Liver (tissue), 9 donors: Measurements from ENCODE around the gene SH3BP5. TPM values are rescaled to one million over a fixed set of nuclear protein-coding genes. Genes with fewer than 3 reads are reported as not detected.

Experiments
- DNase-seq: peaks from one replicate; pipeline ENCODE4 v3.0.0-alpha.2; 2017; ENCODE audit warnings: low spot score
- H3K27ac ChIP-seq, 2 donors: one replicate each; pipeline ENCODE4 v1.7.0; 2013; ENCODE audit warnings: inconsistent platforms in 2 of 2, low read length in 2 of 2, control low read depth in 1 of 2, low read depth in 1 of 2, mild to moderate bottlenecking in 1 of 2
- H3K27me3 ChIP-seq, 4 donors: one replicate each; pipeline versions ENCODE4 v1.6.1 to v1.7.0; 2013; ENCODE audit warnings: low read length in 3 of 4, inconsistent platforms in 1 of 4, mild to moderate bottlenecking in 1 of 4, moderate library complexity in 1 of 4; ENCODE audit not compliant: control insufficient read depth in 4 of 4, insufficient read depth in 4 of 4
- H3K36me3 ChIP-seq, 4 donors: one replicate each; pipeline versions ENCODE4 v1.6.1 to v1.7.0; 2013; ENCODE audit warnings: low read length in 3 of 4, mild to moderate bottlenecking in 3 of 4, low read depth in 1 of 4, moderate library complexity in 1 of 4; ENCODE audit not compliant: control insufficient read depth in 4 of 4, insufficient read depth in 3 of 4
- H3K4me1 ChIP-seq, 4 donors: one replicate each; pipeline versions ENCODE4 v1.6.1 to v1.7.0; 2013; ENCODE audit warnings: low read length in 3 of 4, mild to moderate bottlenecking in 3 of 4, moderate library complexity in 1 of 4; ENCODE audit not compliant: control insufficient read depth in 4 of 4, insufficient read depth in 4 of 4
- H3K4me3 ChIP-seq, 3 donors: one replicate each; pipeline versions ENCODE4 v1.6.1 to v1.7.0; 2013; ENCODE audit warnings: low read length in 3 of 3, control low read depth in 1 of 3, low read depth in 1 of 3, mild to moderate bottlenecking in 1 of 3
- H3K9ac ChIP-seq, 2 donors: one replicate each; pipeline ENCODE4 v1.7.0; 2013; ENCODE audit warnings: low read length in 2 of 2, mild to moderate bottlenecking in 2 of 2, moderate library complexity in 2 of 2, control low read depth in 1 of 2, low read depth in 1 of 2
- H3K9me3 ChIP-seq, 4 donors: one replicate each; pipeline versions ENCODE4 v1.6.1 to v1.7.0; 2013; ENCODE audit warnings: low read length in 3 of 4; ENCODE audit not compliant: control insufficient read depth in 4 of 4
- CTCF ChIP-seq: fragments of 150-350 bp; IDR thresholded peaks from 2 replicates; pipeline ENCODE4 v1.5.1; 2017; ENCODE audit warnings: improper control_type of control experiment, low read depth, low read length; ENCODE audit not compliant: missing input control
- EGR1 ChIP-seq, 2 donors: IDR thresholded peaks; 2 replicates each; pipeline ENCODE4 v1.6.1; 2016 to 2018; ENCODE audit warnings: antibody characterized with exemption in 2 of 2, low read depth in 2 of 2
- HNF4A ChIP-seq, 2 donors: conservative IDR thresholded peaks; 2 replicates each; pipeline ENCODE4 v1.6.1; 2016; ENCODE audit warnings: antibody characterized with exemption in 2 of 2, mild to moderate bottlenecking in 2 of 2
- JUND ChIP-seq, 2 donors: IDR thresholded peaks; 2 replicates each; pipeline ENCODE4 v1.6.1; 2016; ENCODE audit warnings: antibody characterized with exemption in 2 of 2
- NR2F2 ChIP-seq: IDR thresholded peaks from 2 replicates; pipeline ENCODE4 v1.6.1; 2016; ENCODE audit warnings: antibody characterized with exemption
- RAD21 ChIP-seq, 2 donors: IDR thresholded peaks; 2 replicates each; pipeline ENCODE4 v1.6.1; 2016; ENCODE audit warnings: antibody characterized with exemption in 2 of 2, mild to moderate bottlenecking in 2 of 2
- RXRA ChIP-seq, 2 donors: IDR thresholded peaks; 2 replicates each; pipeline ENCODE4 v1.6.1; 2017 to 2018; ENCODE audit warnings: antibody characterized with exemption in 2 of 2, mild to moderate bottlenecking in 1 of 2
- WGBS: extraction: QIAGEN DNeasy Blood & Tissue Kit; methylation state at CpG from one replicate; pipeline ENCODE4 v1.1.7; 2013; 5-methylcytosine and 5-hydroxymethylcytosine counted together
- polyA plus RNA-seq, 2 donors: library from polyadenylated mRNA; stranded (reverse) in 1 of 2; unstranded in 1 of 2; fragments of 200-250 nt in 1 of 2; fragments of >200 nt in 1 of 2; fragmentation: Nextera tagmentation in 1 of 2; extraction: Ambion mirVana in 1 of 2; gene quantifications; one replicate each; pipeline versions ENCODE4 v1.2.1 to v1.2.3, GENCODE V29; 2013 to 2015
- total RNA-seq, 2 donors: library from RNA; depleted of rRNA; stranded (reverse); fragments of >200 nt; gene quantifications; one replicate each; pipeline ENCODE4 v1.2.3, GENCODE V29; 2014
- TF ChIP-seq, protein P1 (sequence below): IDR thresholded peaks from 2 replicates; pipeline ENCODE4 v1.6.1; 2016; ENCODE audit warnings: antibody characterized with exemption
- donor health status: healthy.
- donor health status: healthy.
- donor health status: healthy.
- donor health status: healthy.
- donor health status: healthy.

SH3BP5 gene
- total and polyA plus RNA-seq, 4 donors = 3.5 to 17.9 (median 11.8) TPM

GRCh38 chr3:15271785-15272381 lies 60.5 kb downstream of the SH3BP5 start:
- DNase-seq = no peak
- TF ChIP-seq RAD21 (IDR thresholded peaks at IDR 0.05) = peak in 1 of 2 donors; percentile 9
- no peak for TF ChIP-seq RXRA (IDR thresholded peaks at IDR 0.05)
- H3K36me3 ChIP-seq = no peaks in the 10 kb centered on the region
- H3K27me3 ChIP-seq = no peaks in the 10 kb centered on the region
- H3K9ac ChIP-seq = no peak overlapping the region
- WGBS = 77% methylated on average over 14 of the region's 14 CpGs
- peak overlapping the region; percentile 8 to 64 for H3K27ac ChIP-seq
- H3K9me3 ChIP-seq = no peaks in the 10 kb centered on the region
- no peak overlapping the region for H3K4me3 ChIP-seq
- H3K4me1 ChIP-seq = peaks cover 0 to 8% (median 2%) of the 10 kb centered on the region in 4 donors

- Histone ChIP-seq H3K4me1 (peaks cover 0 to 8% (median 2%) of the 10 kb centered on the region in 4 donors), H3K27ac (no peak overlapping the region)
Observed at GRCh38 chr3:15271030-15271429, 61.4 kb downstream of the SH3BP5 start.

DNA sequence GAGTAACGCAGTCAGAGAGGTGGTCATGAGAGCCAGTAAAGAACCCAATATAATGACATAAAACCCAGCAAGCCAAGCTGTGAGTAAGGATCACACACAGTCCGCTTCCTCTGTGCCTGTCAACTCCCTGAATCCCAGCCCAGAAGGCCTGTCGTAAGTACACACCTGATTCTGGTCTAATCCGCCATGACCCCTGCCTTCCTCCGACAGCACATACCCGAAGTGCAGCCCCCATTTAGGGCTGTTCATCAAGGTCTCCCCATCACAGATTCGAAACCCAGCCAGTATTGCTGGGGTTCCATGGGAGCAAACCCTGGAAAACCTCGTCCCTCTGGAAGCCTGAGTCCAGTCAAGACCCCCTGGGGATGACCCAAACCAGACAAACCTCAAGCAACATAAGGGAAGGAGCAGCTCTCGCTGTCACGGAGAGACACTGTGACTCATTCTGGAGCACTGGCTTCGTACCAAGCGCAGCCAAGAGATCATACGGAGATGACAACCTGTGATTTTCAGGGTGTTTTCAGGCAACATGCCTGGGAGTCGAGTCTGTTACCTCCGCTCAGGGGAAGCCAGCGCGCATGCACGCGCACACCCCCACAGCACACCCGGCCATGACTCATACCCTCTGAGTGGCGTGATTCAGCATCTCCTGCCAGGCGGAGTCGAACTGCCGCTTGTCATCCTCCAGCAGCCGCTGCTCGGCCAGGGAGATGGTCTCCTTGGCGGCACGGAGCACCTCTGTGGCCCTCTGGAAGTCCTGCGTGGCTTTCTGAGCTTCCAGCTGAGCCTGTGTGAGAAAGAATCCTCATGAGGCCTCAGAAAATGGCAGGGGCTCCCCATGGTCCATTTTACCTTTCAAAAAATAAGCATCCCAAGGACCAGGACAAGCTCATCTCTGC lies 63.0 kb downstream of the SH3BP5 start:
- 83% methylated on average over 29 of the region's 29 CpGs for WGBS
- Histone ChIP-seq H3K9me3 (no peaks in the 10 kb centered on the region), H3K4me3 (no peak overlapping the region), H3K27me3 (no peaks in the 10 kb centered on the region), H3K4me1 (peaks cover 0 to 8% (median 2%) of the 10 kb centered on the region in 4 donors), H3K9ac (no peak overlapping the region), H3K27ac (peak overlapping the region; percentile 14 to 24), H3K36me3 (no peaks in the 10 kb centered on the region)
- TF ChIP-seq RXRA (IDR thresholded peaks at IDR 0.05) (no peak), JUND (IDR thresholded peaks at IDR 0.05) (peak; percentile 59 to 61)
- no peak for DNase-seq

More at GRCh38 chr3:15271030-15271429, 61.4 kb downstream of the SH3BP5 start:
- Histone ChIP-seq H3K9ac (no peak overlapping the region), H3K4me3 (no peak overlapping the region), H3K9me3 (no peaks in the 10 kb centered on the region), H3K27me3 (no peaks in the 10 kb centered on the region), H3K36me3 (no peaks in the 10 kb centered on the region)
- WGBS = 93% methylated on average over 4 of the region's 4 CpGs
- TF ChIP-seq CTCF = no peak
- DNase-seq = no peak

DNA sequence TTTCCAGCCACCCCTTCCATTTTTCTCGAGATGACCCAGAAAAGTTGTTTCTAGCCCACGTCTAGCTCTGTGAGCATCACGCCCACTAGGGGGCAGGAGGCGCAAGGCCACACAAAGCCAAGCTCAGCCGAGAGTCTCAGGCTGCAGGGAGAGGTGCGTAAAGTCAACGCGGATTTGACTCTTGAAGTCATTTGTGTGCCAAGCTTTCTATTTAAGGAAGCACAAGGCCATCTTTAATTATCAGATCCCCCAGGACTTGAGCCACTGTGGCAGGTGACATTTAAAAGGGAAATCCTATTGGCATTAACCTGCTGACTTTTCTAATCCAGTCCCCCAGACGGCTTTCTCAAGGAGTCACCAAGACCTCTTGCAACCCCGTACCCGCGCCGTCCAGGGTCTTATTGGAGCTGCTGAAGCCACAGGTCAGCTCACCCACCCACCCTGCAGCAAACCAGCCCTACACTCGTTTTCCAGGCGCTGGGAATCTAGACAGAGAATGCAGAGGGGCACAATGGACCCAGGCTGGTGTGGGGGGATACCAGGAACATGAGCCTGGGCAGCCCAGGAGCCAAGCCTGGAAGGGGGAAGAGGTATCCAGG lies 64.3 kb downstream of the SH3BP5 start:
- 31% methylated on average over 15 of the region's 15 CpGs for WGBS
- Histone ChIP-seq H3K4me1 (peaks cover 0 to 8% (median 2%) of the 10 kb centered on the region in 4 donors), H3K27ac (no peak overlapping the region)

More for the DNA sequence above, 64.3 kb downstream of the SH3BP5 start:
- no peak overlapping the region for H3K9ac ChIP-seq
- peak; percentile 78 for DNase-seq
- no peaks in the 10 kb centered on the region for H3K9me3 ChIP-seq
- no peaks in the 10 kb centered on the region for H3K36me3 ChIP-seq
- H3K27me3 ChIP-seq = no peaks in the 10 kb centered on the region
- TF ChIP-seq, protein P1, sequence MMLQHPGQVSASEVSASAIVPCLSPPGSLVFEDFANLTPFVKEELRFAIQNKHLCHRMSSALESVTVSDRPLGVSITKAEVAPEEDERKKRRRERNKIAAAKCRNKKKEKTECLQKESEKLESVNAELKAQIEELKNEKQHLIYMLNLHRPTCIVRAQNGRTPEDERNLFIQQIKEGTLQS = no peak
- TF ChIP-seq RAD21 (IDR thresholded peaks at IDR 0.05) = peak; percentile 100
- peak; percentile 96 for TF ChIP-seq CTCF
- no peak for TF ChIP-seq EGR1 (IDR thresholded peaks at IDR 0.05; ENCODE audit: low read depth in 2 of 2)
- TF ChIP-seq RXRA (IDR thresholded peaks at IDR 0.05) = peak in 1 of 2 donors; percentile 14
- peak in 1 of 2 donors; percentile 23 for TF ChIP-seq HNF4A (conservative IDR thresholded peaks at IDR 0.05)
- peak; percentile 42 for TF ChIP-seq NR2F2
- no peak overlapping the region for H3K4me3 ChIP-seq
